Spleen (tissue), 11 donors: ENCODE data around the gene TMEM176B. TPM values are rescaled to one million over a fixed set of nuclear protein-coding genes. Genes with fewer than 3 reads are reported as not detected.
A peak's percentile ranks its signal among the peaks of the same experiment; 100 is the strongest.

Experiments used
- DNase-seq: peaks from one replicate; pipeline ENCODE4 v3.0.0-alpha.2; 2020
- H3K27ac ChIP-seq, 8 donors: fragments of 200-600 bp; sonication (generic) in 7 of 8; 1 replicate in 4 of 8; 2 replicates in 4 of 8; pipeline versions ENCODE4 v1.5.0 to v1.8.0; 2016 to 2021; ENCODE audit warnings: inconsistent platforms in 4 of 8, mild to moderate bottlenecking in 4 of 8, moderate library complexity in 1 of 8
- H3K27me3 ChIP-seq, 7 donors: fragments of 200-600 bp; sonication (generic) in 6 of 7; replicated peaks in 1 of 7; 1 replicate in 4 of 7; 2 replicates in 3 of 7; pipeline versions ENCODE4 v1.5.0 to v1.8.0; 2016 to 2021; ENCODE audit warnings: inconsistent platforms in 3 of 7, mild to moderate bottlenecking in 1 of 7
- H3K36me3 ChIP-seq, 6 donors: fragments of 200-600 bp; sonication (generic) in 5 of 6; 1 replicate in 4 of 6; 2 replicates in 2 of 6; pipeline versions ENCODE4 v1.5.0 to v1.8.0; 2016 to 2021; ENCODE audit warnings: inconsistent platforms in 2 of 6
- H3K4me1 ChIP-seq, 6 donors: fragments of 200-600 bp; sonication (generic) in 5 of 6; 1 replicate in 3 of 6; 2 replicates in 3 of 6; pipeline versions ENCODE4 v1.5.0 to v1.8.0; 2016 to 2021; ENCODE audit warnings: inconsistent platforms in 3 of 6
- H3K4me3 ChIP-seq, 8 donors: fragments of 200-600 bp; sonication (generic) in 7 of 8; 1 replicate in 4 of 8; 2 replicates in 4 of 8; pipeline versions ENCODE4 v1.5.0 to v1.8.0; 2016 to 2021; ENCODE audit warnings: inconsistent platforms in 4 of 8, mild to moderate bottlenecking in 4 of 8, moderate library complexity in 2 of 8
- H3K9me3 ChIP-seq, 8 donors: fragments of 200-600 bp; sonication (generic) in 7 of 8; 1 replicate in 4 of 8; 2 replicates in 4 of 8; pipeline versions ENCODE4 v1.5.0 to v1.8.0; 2016 to 2021; ENCODE audit warnings: inconsistent platforms in 4 of 8
- POLR2A ChIP-seq, 3 donors: fragments of 450-650 bp; IDR thresholded peaks; one replicate each; pipeline ENCODE4 v1.5.1; 2017; ENCODE audit warnings: antibody characterized with exemption in 3 of 3, mild to moderate bottlenecking in 1 of 3
- POLR2AphosphoS5 ChIP-seq, 3 donors: sonication (generic); formaldehyde crosslinking; IDR thresholded peaks; one replicate each; pipeline ENCODE4 v1.5.1; 2017; ENCODE audit warnings: antibody characterized with exemption in 3 of 3
- WGBS, 5 donors: extraction: QIAGEN DNeasy Blood & Tissue Kit in 3 of 5; methylation state at CpG; one replicate each; pipeline versions ENCODE4 v1.1.5 to v1.1.7; 2013 to 2018; 5-methylcytosine and 5-hydroxymethylcytosine counted together
- intact Hi-C: fragments of 100-400 bp; cut with DNase I; formaldehyde crosslinking; loops from one replicate; pipeline ENCODE4 v1.15.0; 2023; ENCODE audit warnings: low total_unique reads
- polyA plus RNA-seq, 3 donors: library from polyadenylated mRNA; stranded (reverse); fragments of 200-250 nt; gene quantifications; one replicate each; pipeline ENCODE4 v1.2.1, GENCODE V29; 2013
- total RNA-seq, 7 donors: library from RNA; depleted of rRNA in 3 of 7; stranded (reverse); fragments of >200 nt in 3 of 7; fragmentation: NEBNext Ultra II Directional in 4 of 7; extraction: Animal tissue kit (Norgen Biotek cat#: 25700) in 4 of 7; gene quantifications; one replicate each; pipeline versions ENCODE4 v1.1.0 to v1.2.1, GENCODE V29; 2016 to 2021
- TF ChIP-seq, protein P1 (sequence below), 11 experiments: fragments of 200-600 bp in 7 of 11; fragments of 450-650 bp in 4 of 11; sonication (generic) in 4 of 11; IDR thresholded peaks in 8 of 11; conservative IDR thresholded peaks in 3 of 11; 1 replicate in 7 of 11; 2 replicates in 4 of 11; pipeline versions ENCODE4 v1.4.0 to v1.8.0; 2016 to 2021; ENCODE audit warnings: antibody characterized with exemption in 11 of 11, inconsistent platforms in 4 of 11, mild to moderate bottlenecking in 1 of 11
- donor health status: healthy with polysubstance abuse.
- donor health status: DM: no; HTN: no; CAD: no; lungs with moderate emphysema.
- donor health status: DM: no; HTN: no; CAD: no.
- donor health status: Bipolar disorder and iron deficiency.
- donor health status: healthy.
- donor health status: DM: no; HTN: no; CAD: no.
- donor health status: DM: yes; HTN: yes; CAD: no.

Gene TMEM176B
- total and polyA plus RNA-seq, 10 donors = 56.1 to 107 (median 82.2) TPM

DNA sequence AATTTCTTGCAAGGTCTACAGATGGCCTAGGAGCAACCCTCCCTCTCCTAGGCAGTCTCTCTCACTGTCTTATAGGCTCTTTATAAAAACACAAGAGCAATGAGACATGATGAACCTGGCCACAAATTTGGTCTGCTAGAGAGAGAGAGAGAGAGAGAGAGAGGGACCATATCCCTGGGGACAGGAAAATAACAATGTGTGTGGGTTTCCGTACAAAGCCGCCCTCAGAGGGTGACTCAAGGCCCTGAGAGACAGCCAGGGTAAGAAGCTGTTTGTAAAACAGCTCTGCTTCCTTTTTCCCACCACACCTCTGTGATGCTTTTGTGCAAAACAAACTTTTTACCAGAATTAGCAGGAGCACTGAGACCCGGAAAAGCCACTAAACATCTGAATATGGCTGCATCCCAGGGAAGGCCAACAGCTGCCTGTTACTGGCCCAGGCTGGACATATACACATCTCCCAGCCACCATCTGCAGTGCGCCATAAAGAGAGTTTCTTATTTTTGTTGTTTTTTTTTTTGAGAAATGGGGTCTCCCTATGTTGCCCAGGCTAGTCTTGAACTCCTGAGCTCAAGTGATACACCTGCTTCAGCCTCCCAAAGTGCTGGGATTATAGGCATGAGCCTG, 44.6 kb downstream of the TMEM176B start:
- intact Hi-C loops = loop anchor here (2.0 kb wide), 1 partner anchor 307 kb away; no protein-coding TSS in a partner anchor
- Histone ChIP-seq H3K9me3 (peaks cover 0 to 5% (median 0%) of the 10 kb centered on the region in 8 donors), H3K4me1 (peaks cover 13 to 64% (median 32%) of the 10 kb centered on the region in 6 donors), H3K27ac (peak overlapping the region; percentile 54 to 82 (median 75)), H3K36me3 (no peaks in the 10 kb centered on the region), H3K4me3 (no peak overlapping the region), H3K27me3 (no peaks in the 10 kb centered on the region)
- no peak for DNase-seq
- 30 to 47% (median 34%) methylated on average over 4 of the region's 4 CpGs for WGBS, 5 donors
- TF ChIP-seq POLR2A (IDR thresholded peaks at IDR 0.05) (no peak), POLR2AphosphoS5 (IDR thresholded peaks at IDR 0.05) (peak in 1 of 3 donors; percentile 86)
- TF ChIP-seq, protein P1, sequence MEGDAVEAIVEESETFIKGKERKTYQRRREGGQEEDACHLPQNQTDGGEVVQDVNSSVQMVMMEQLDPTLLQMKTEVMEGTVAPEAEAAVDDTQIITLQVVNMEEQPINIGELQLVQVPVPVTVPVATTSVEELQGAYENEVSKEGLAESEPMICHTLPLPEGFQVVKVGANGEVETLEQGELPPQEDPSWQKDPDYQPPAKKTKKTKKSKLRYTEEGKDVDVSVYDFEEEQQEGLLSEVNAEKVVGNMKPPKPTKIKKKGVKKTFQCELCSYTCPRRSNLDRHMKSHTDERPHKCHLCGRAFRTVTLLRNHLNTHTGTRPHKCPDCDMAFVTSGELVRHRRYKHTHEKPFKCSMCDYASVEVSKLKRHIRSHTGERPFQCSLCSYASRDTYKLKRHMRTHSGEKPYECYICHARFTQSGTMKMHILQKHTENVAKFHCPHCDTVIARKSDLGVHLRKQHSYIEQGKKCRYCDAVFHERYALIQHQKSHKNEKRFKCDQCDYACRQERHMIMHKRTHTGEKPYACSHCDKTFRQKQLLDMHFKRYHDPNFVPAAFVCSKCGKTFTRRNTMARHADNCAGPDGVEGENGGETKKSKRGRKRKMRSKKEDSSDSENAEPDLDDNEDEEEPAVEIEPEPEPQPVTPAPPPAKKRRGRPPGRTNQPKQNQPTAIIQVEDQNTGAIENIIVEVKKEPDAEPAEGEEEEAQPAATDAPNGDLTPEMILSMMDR (IDR thresholded peaks at IDR 0.05 in 8 of 11, conservative IDR thresholded peaks at IDR 0.05 in 3 of 11) = peak in 1 of 11 experiments; percentile 8

DNA sequence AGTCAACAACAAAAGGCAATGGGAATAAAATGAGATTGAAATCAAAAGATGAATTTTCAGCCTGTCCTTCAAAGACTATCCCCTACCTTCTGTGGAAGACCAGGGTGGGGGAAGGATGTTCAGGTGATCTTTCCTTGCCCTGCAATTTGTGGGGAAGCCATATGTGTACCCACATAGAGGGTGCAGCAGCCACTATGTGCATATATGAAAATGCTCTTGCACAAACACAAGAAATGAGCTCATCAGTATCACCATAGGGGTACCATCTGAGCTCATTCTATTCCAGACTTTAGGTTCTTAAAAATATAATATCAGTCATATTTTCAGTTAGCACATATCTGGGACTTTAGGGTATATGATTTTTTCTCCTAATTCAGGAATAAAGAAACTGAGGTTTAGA, 45.2 kb downstream of the TMEM176B start:
- no peak for DNase-seq
- TF ChIP-seq, protein P1 (IDR thresholded peaks at IDR 0.05 in 8 of 11, conservative IDR thresholded peaks at IDR 0.05 in 3 of 11) = no peak
- TF ChIP-seq POLR2AphosphoS5 (IDR thresholded peaks at IDR 0.05) (no peak), POLR2A (IDR thresholded peaks at IDR 0.05) (no peak)
- H3K36me3 ChIP-seq = no peaks in the 10 kb centered on the region
- peak overlapping the region in 7 of 8 donors; percentile 62 to 82 (median 74) for H3K27ac ChIP-seq
- H3K4me1 ChIP-seq = peaks cover 13 to 65% (median 32%) of the 10 kb centered on the region in 6 donors
- intact Hi-C loops = no loop called here
- peaks cover 0 to 2% (median 0%) of the 10 kb centered on the region in 8 donors for H3K9me3 ChIP-seq
- no peak overlapping the region for H3K4me3 ChIP-seq
- H3K27me3 ChIP-seq = no peaks in the 10 kb centered on the region

DNA sequence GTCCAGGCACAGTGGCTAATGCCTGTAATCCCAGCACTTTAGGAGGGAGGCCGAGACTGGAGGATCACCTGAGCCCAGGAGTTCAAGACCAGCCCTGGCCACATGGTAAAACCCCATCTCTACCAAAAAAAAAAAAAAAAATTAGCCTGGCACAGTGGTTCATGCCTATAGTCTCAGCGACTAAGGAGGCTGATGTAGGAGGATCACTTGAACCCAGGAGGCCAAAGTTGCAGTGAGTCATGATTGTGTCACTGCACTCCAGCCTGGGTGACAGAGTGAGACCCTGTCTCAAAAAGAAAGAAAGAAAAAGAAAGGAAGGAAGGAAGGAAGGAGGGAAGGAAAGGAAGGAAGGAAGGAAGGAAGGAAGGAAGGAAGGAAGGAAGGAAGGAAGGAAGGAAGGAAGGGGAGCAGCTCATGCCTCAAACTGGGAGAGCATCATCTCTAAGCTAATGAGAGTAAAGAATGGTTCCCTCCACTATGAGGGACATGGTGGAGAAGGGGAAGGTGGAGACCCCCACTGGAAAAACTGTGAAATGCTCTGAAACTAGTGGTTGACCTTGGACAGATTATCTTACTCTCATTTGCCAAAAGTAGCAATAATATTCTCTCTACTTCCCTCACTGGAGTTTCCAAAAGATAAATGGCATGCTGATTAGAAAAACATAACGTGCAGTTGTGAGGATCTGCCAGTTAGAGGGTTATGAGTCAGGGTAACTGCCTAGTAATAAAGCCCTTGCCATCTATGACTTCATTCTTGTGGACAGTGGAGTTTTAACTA, 46.1 kb downstream of the TMEM176B start:
- whole genome bisulfite sequencing, 5 donors = 46 to 52% (median 50%) methylated on average over 3 of the region's 3 CpGs
- Histone ChIP-seq H3K9me3 (no peaks in the 10 kb centered on the region), H3K4me1 (peaks cover 13 to 74% (median 32%) of the 10 kb centered on the region in 6 donors), H3K4me3 (no peak overlapping the region), H3K27me3 (no peaks in the 10 kb centered on the region), H3K36me3 (no peaks in the 10 kb centered on the region), H3K27ac (peak overlapping the region in 6 of 8 donors; percentile 51 to 82 (median 75))
- no peak for DNase-seq
- intact Hi-C loops = no loop called here
- no peak for TF ChIP-seq POLR2A (IDR thresholded peaks at IDR 0.05)
- TF ChIP-seq, protein P1 (IDR thresholded peaks at IDR 0.05 in 8 of 11, conservative IDR thresholded peaks at IDR 0.05 in 3 of 11) = peak in 10 of 11 experiments; percentile 28 to 63 (median 42)

DNA sequence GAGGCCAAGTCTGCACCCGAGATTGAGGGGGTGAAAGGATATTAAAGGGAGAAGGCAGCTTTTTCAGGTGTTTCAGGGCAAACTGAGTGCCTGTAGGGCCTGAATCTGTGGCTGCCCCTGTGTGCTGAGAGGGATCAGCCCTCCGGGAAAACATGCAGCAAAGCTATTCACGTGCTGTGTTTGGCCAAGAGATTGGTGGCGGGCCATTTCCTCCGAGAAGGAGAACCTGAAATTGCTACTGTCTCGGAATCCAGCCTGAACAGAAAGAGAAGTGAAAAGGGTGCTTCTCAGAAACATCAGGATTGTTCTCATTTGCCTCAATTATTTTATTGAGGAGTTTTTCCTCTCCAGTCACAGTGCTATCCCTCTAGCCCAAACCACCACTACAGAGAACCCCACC, 46.9 kb downstream of the TMEM176B start:
- WGBS, 5 donors = 41 to 62% (median 46%) methylated on average over 6 of the region's 6 CpGs
- Histone ChIP-seq H3K27me3 (no peaks in the 10 kb centered on the region), H3K36me3 (no peaks in the 10 kb centered on the region), H3K4me3 (no peak overlapping the region), H3K9me3 (no peaks in the 10 kb centered on the region), H3K27ac (peak overlapping the region in 7 of 8 donors; percentile 14 to 82 (median 74)), H3K4me1 (peaks cover 13 to 82% (median 34%) of the 10 kb centered on the region in 6 donors)
- no peak for DNase-seq
- intact Hi-C loops = no loop called here
- TF ChIP-seq, protein P1 (IDR thresholded peaks at IDR 0.05 in 8 of 11, conservative IDR thresholded peaks at IDR 0.05 in 3 of 11) = no peak
- TF ChIP-seq POLR2A (IDR thresholded peaks at IDR 0.05) = no peak
- TF ChIP-seq POLR2AphosphoS5 (IDR thresholded peaks at IDR 0.05) = no peak
